ENCODE measurements around the gene AFDN. TPM values are rescaled to one million over a fixed set of nuclear protein-coding genes. Genes with fewer than 3 reads are reported as not detected.

Gene AFDN
- polyA plus RNA-seq, 1 of the 3 experiments (the other 2 are of a cell fraction), result 25.1 TPM

GRCh38 chr6:168004945-168005344 is 178.2 kb downstream of the AFDN start:
- ChIA-PET POLR2A (no interaction called here), CTCF (no interaction called here)
- H3K9me2 ChIP-seq, result no peaks in the 10 kb centered on the region
- no peak overlapping the region for H3K4me3 ChIP-seq (ENCODE audit: low read depth in 2 of 2, low read length in 1 of 2)
- H3F3A ChIP-seq (replicated peaks; ENCODE audit: insufficient read depth), result no peaks in the 10 kb centered on the region
- no peaks in the 10 kb centered on the region for H3K4me1 ChIP-seq (ENCODE audit: control insufficient read depth in 1 of 2, insufficient read depth in 2 of 2, low read depth in 1 of 2, low read length in 1 of 2)
- no peak overlapping the region for H3K27ac ChIP-seq (ENCODE audit: low read depth in 2 of 2, low read length in 1 of 2)
- H2AFZ ChIP-seq (ENCODE audit: low read depth), result no peak overlapping the region
- TF ChIP-seq SMC3 (IDR thresholded peaks at IDR 0.05; ENCODE audit: low read depth, low read length) (no peak), RXRA (IDR thresholded peaks at IDR 0.05; ENCODE audit: borderline replicate concordance, low read depth) (no peak)
- no peak overlapping the region for H3K4me2 ChIP-seq
- no peak overlapping the region for H3K9ac ChIP-seq
- H3K79me2 ChIP-seq (ENCODE audit: insufficient read depth), result no peaks in the 10 kb centered on the region
- no peaks in the 10 kb centered on the region for H3K9me3 ChIP-seq
- no peak for DNase-seq
- no peaks in the 10 kb centered on the region for H4K20me1 ChIP-seq (ENCODE audit: insufficient read depth)
- H3K36me3 ChIP-seq (replicated peaks in 1 of 2; ENCODE audit: control insufficient read depth in 1 of 2, insufficient read depth in 2 of 2, low read length in 1 of 2), result no peaks in the 10 kb centered on the region
- H3K27me3 ChIP-seq (ENCODE audit: insufficient read depth), result no peaks in the 10 kb centered on the region
- WGBS (ENCODE audit: low lambda C conversion rate), result 38% methylated on average over 6 of the region's 11 CpGs

- Histone ChIP-seq H3K27me3 (ENCODE audit: insufficient read depth) (no peaks in the 10 kb centered on the region), H3K9me3 (peaks cover 7% of the 10 kb centered on the region; the same call in 1 of the 2 replicates), H3K36me3 (replicated peaks in 1 of 2; ENCODE audit: control insufficient read depth in 1 of 2, insufficient read depth in 2 of 2, low read length in 1 of 2) (no peaks in the 10 kb centered on the region), H3K9me2 (no peaks in the 10 kb centered on the region), H3K4me2 (no peak overlapping the region), H3K4me1 (ENCODE audit: control insufficient read depth in 1 of 2, insufficient read depth in 2 of 2, low read depth in 1 of 2, low read length in 1 of 2) (no peaks in the 10 kb centered on the region), H3K4me3 (ENCODE audit: low read depth in 2 of 2, low read length in 1 of 2) (no peak overlapping the region), H2AFZ (ENCODE audit: low read depth) (no peak overlapping the region), H3K79me2 (ENCODE audit: insufficient read depth) (no peaks in the 10 kb centered on the region), H3K9ac (no peak overlapping the region), H3K27ac (ENCODE audit: low read depth in 2 of 2, low read length in 1 of 2) (no peak overlapping the region), H3F3A (replicated peaks; ENCODE audit: insufficient read depth) (no peaks in the 10 kb centered on the region), H4K20me1 (ENCODE audit: insufficient read depth) (no peaks in the 10 kb centered on the region)
- no peak for DNase-seq
- TF ChIP-seq TEAD4 (IDR thresholded peaks at IDR 0.05; ENCODE audit: borderline replicate concordance, insufficient read depth) (no peak), ZBTB33 (IDR thresholded peaks at IDR 0.05; ENCODE audit: borderline replicate concordance, low read depth) (no peak), CTCF (IDR thresholded peaks at IDR 0.05) (no peak), IRF3 (IDR thresholded peaks at IDR 0.05; ENCODE audit: low read depth, low read length) (no peak), YY1 (IDR thresholded peaks at IDR 0.05; ENCODE audit: low read depth) (no peak), PBX3 (IDR thresholded peaks at IDR 0.05) (no peak), NRF1 (IDR thresholded peaks at IDR 0.05; ENCODE audit: low read depth, low read length) (no peak), RCOR1 (IDR thresholded peaks at IDR 0.05; ENCODE audit: low read length) (no peak), MXI1 (IDR thresholded peaks at IDR 0.05; ENCODE audit: low read depth, low read length) (no peak), ELF1 (IDR thresholded peaks at IDR 0.05) (no peak), SMC3 (IDR thresholded peaks at IDR 0.05; ENCODE audit: low read depth, low read length) (no peak), FOXM1 (IDR thresholded peaks at IDR 0.05; ENCODE audit: low read depth) (no peak)
- ChIA-PET CTCF (no interaction called here), POLR2A (no interaction called here)
- WGBS (ENCODE audit: low lambda C conversion rate), result 64% methylated on average over 6 of the region's 6 CpGs
These were observed 179.1 kb downstream of the AFDN start for GRCh38 chr6:168005796-168006195.
